ENCODE measurements around the gene SCYGR1. TPM values are rescaled to one million over a fixed set of nuclear protein-coding genes. Genes with fewer than 3 reads are reported as not detected.
"Not testable (repeated sequence)": the region's sequence is repeated elsewhere in the genome, so short reads cannot be mapped to it uniquely, and the experiment has no call there.

The SCYGR1 gene
- total RNA-seq, 2 donors from 2014 or later, result not detected

GRCh38 chr2:227394401-227394800, 6.7 kb upstream of the SCYGR1 start:
- no peak for DNase-seq
- no peak overlapping the region for H3K27ac Mint-ChIP-seq
- no peak for ATAC-seq
- H3K4me3 Mint-ChIP-seq, result no peak overlapping the region
- peaks cover 13% of the 10 kb centered on the region for H3K27me3 Mint-ChIP-seq
- no peaks in the 10 kb centered on the region for H3K9me3 ChIP-seq (ENCODE audit: control insufficient read depth, low read length, poor library complexity, severe bottlenecking)
- H3K36me3 Mint-ChIP-seq (ENCODE audit: low read depth), result no peaks in the 10 kb centered on the region
- peaks cover 10% of the 10 kb centered on the region for H3K4me1 Mint-ChIP-seq

GRCh38 chr2:227390468-227391256, 2.9 kb upstream of the SCYGR1 start:
- peaks cover 17% of the 10 kb centered on the region for H3K27me3 Mint-ChIP-seq
- no peak overlapping the region for H3K4me3 Mint-ChIP-seq
- ATAC-seq (no peak), DNase-seq (no peak)
- H3K36me3 Mint-ChIP-seq (ENCODE audit: low read depth), result no peaks in the 10 kb centered on the region
- H3K4me1 Mint-ChIP-seq, result no peaks in the 10 kb centered on the region
- H3K9me3 ChIP-seq (ENCODE audit: control insufficient read depth, low read length, poor library complexity, severe bottlenecking), result no peaks in the 10 kb centered on the region
- no peak overlapping the region for H3K27ac Mint-ChIP-seq

GRCh38 chr2:227389661-227390060, 1.9 kb upstream of the SCYGR1 start:
- no peak overlapping the region for H3K27ac Mint-ChIP-seq
- no peak overlapping the region for H3K4me3 Mint-ChIP-seq
- H3K36me3 Mint-ChIP-seq (ENCODE audit: low read depth), result no peaks in the 10 kb centered on the region
- DNase-seq, result no peak
- H3K4me1 Mint-ChIP-seq, result no peaks in the 10 kb centered on the region
- no peak for ATAC-seq
- H3K27me3 Mint-ChIP-seq, result peaks cover 17% of the 10 kb centered on the region
- no peaks in the 10 kb centered on the region for H3K9me3 ChIP-seq (ENCODE audit: control insufficient read depth, low read length, poor library complexity, severe bottlenecking)

GRCh38 chr2:227389231-227389630, 1.5 kb upstream of the SCYGR1 start:
- no peak for ATAC-seq
- Mint-ChIP-seq H3K4me3 (no peak overlapping the region), H3K27ac (no peak overlapping the region), H3K27me3 (peaks cover 17% of the 10 kb centered on the region), H3K36me3 (ENCODE audit: low read depth) (no peaks in the 10 kb centered on the region), H3K4me1 (no peaks in the 10 kb centered on the region)
- DNase-seq, result no peak
- no peaks in the 10 kb centered on the region for H3K9me3 ChIP-seq (ENCODE audit: control insufficient read depth, low read length, poor library complexity, severe bottlenecking)

GRCh38 chr2:227388537-227389011, 825 bp upstream of the SCYGR1 start:
- no peaks in the 10 kb centered on the region for H3K4me1 Mint-ChIP-seq
- H3K27me3 Mint-ChIP-seq, result peaks cover 21% of the 10 kb centered on the region
- no peak for DNase-seq
- no peaks in the 10 kb centered on the region for H3K36me3 Mint-ChIP-seq (ENCODE audit: low read depth)
- H3K4me3 Mint-ChIP-seq, result no peak overlapping the region
- no peak overlapping the region for H3K27ac Mint-ChIP-seq
- no peaks in the 10 kb centered on the region for H3K9me3 ChIP-seq (ENCODE audit: control insufficient read depth, low read length, poor library complexity, severe bottlenecking)
- ATAC-seq, result no peak

GRCh38 chr2:227386630-227387029, 1.1 kb downstream of the SCYGR1 start:
- H3K4me1 Mint-ChIP-seq, result no peaks in the 10 kb centered on the region
- DNase-seq, result no peak
- H3K27me3 Mint-ChIP-seq, result peaks cover 28% of the 10 kb centered on the region
- no peaks in the 10 kb centered on the region for H3K9me3 ChIP-seq (ENCODE audit: control insufficient read depth, low read length, poor library complexity, severe bottlenecking)
- H3K27ac Mint-ChIP-seq, result no peak overlapping the region
- no peaks in the 10 kb centered on the region for H3K36me3 Mint-ChIP-seq (ENCODE audit: low read depth)
- no peak overlapping the region for H3K4me3 Mint-ChIP-seq
- no peak for ATAC-seq

GRCh38 chr2:227383686-227384085, 4.1 kb downstream of the SCYGR1 start:
- Mint-ChIP-seq H3K36me3 (ENCODE audit: low read depth) (no peaks in the 10 kb centered on the region), H3K4me3 (no peak overlapping the region), H3K4me1 (no peaks in the 10 kb centered on the region), H3K27ac (no peak overlapping the region), H3K27me3 (peaks cover 39% of the 10 kb centered on the region)
- ATAC-seq (no peak), DNase-seq (no peak)
- no peaks in the 10 kb centered on the region for H3K9me3 ChIP-seq (ENCODE audit: control insufficient read depth, low read length, poor library complexity, severe bottlenecking)

GRCh38 chr2:227382241-227382835, 5.4 kb downstream of the SCYGR1 start:
- ATAC-seq; H3K36me3 Mint-ChIP-seq (ENCODE audit: low read depth); H3K4me1 Mint-ChIP-seq; H3K9me3 ChIP-seq (ENCODE audit: control insufficient read depth, low read length, poor library complexity, severe bottlenecking); DNase-seq; H3K4me3 Mint-ChIP-seq; H3K27ac Mint-ChIP-seq: not testable (repeated sequence)
- peaks cover 50% of the 10 kb centered on the region for H3K27me3 Mint-ChIP-seq

- Mint-ChIP-seq H3K27me3 (peaks cover 58% of the 10 kb centered on the region), H3K4me1 (peaks cover 2% of the 10 kb centered on the region), H3K36me3 (ENCODE audit: low read depth) (no peaks in the 10 kb centered on the region), H3K27ac (no peak within 1 kb of the TSS), H3K4me3 (no peak within 1 kb of the TSS)
- no peaks in the 10 kb centered on the region for H3K9me3 ChIP-seq (ENCODE audit: control insufficient read depth, low read length, poor library complexity, severe bottlenecking)
- no peak for DNase-seq
- ATAC-seq, result no peak
Observed at GRCh38 chr2:227379095-227379494, 8.7 kb downstream of the SCYGR1 start, which contains the start of gene TM4SF20. TM4SF20 (minus strand) TSS chr2:227379306; CDS start chr2:227379268, 38 bp downstream.

- H3K9me3 ChIP-seq (ENCODE audit: control insufficient read depth, low read length, poor library complexity, severe bottlenecking), result no peaks in the 10 kb centered on the region
- H3K27ac Mint-ChIP-seq, result no peak overlapping the region
- no peak overlapping the region for H3K4me3 Mint-ChIP-seq
- DNase-seq, result no peak
- peaks cover 52% of the 10 kb centered on the region for H3K27me3 Mint-ChIP-seq
- ATAC-seq, result no peak
- no peaks in the 10 kb centered on the region for H3K36me3 Mint-ChIP-seq (ENCODE audit: low read depth)
- H3K4me1 Mint-ChIP-seq, result peaks cover 2% of the 10 kb centered on the region
Observed at GRCh38 chr2:227378371-227378782, 9.4 kb downstream of the SCYGR1 start.

GRCh38 chr2:227377467-227378351, 10.0 kb downstream of the SCYGR1 start:
- peaks cover 51% of the 10 kb centered on the region for H3K27me3 Mint-ChIP-seq

GRCh38 chr2:227376656-227377396, 10.9 kb downstream of the SCYGR1 start:
- DNase-seq (no peak), ATAC-seq (no peak)
- no peak overlapping the region for H3K27ac Mint-ChIP-seq
- peaks cover 51% of the 10 kb centered on the region for H3K27me3 Mint-ChIP-seq
- H3K9me3 ChIP-seq (ENCODE audit: control insufficient read depth, low read length, poor library complexity, severe bottlenecking), result no peaks in the 10 kb centered on the region
- peaks cover 2% of the 10 kb centered on the region for H3K4me1 Mint-ChIP-seq
- no peaks in the 10 kb centered on the region for H3K36me3 Mint-ChIP-seq (ENCODE audit: low read depth)
- no peak overlapping the region for H3K4me3 Mint-ChIP-seq

More at GRCh38 chr2:227377467-227378351, 10.0 kb downstream of the SCYGR1 start:
- no peaks in the 10 kb centered on the region for H3K9me3 ChIP-seq (ENCODE audit: control insufficient read depth, low read length, poor library complexity, severe bottlenecking)
- no peak overlapping the region for H3K4me3 Mint-ChIP-seq
- no peak for DNase-seq
- H3K27ac Mint-ChIP-seq, result no peak overlapping the region
- ATAC-seq, result no peak
- H3K4me1 Mint-ChIP-seq, result peaks cover 2% of the 10 kb centered on the region
- no peaks in the 10 kb centered on the region for H3K36me3 Mint-ChIP-seq (ENCODE audit: low read depth)
